ENCODE data around the gene SMIM10L2A. TPM values are rescaled to one million over a fixed set of nuclear protein-coding genes. Genes with fewer than 3 reads are reported as not detected.

SMIM10L2A gene
- under 1 TPM; 0.38 to 0.82 TPM for total RNA-seq

- Mint-ChIP-seq H3K27me3 (peaks cover 12% of the 10 kb centered on the region), H3K36me3 (no peaks in the 10 kb centered on the region), H3K4me3 (peak within 1 kb of the TSS; percentile 70), H3K27ac (no peak within 1 kb of the TSS), H3K9me3 (ENCODE audit: low read depth) (no peaks in the 10 kb centered on the region), H3K4me1 (peaks cover 4% of the 10 kb centered on the region)
- peak; percentile 75 for ATAC-seq
- no peak for DNase-seq
- CTCF ChIA-PET: interaction anchor here (1.5 kb wide), 1 partner anchor 20 kb away, joined by 3 read pairs; no protein-coding TSS in a partner anchor
Measured at GRCh38 chrX:135421932-135422809, at the start of gene SMIM10L2A. SMIM10L2A (plus strand) TSS chrX:135421944; CDS start chrX:135422132, 188 bp downstream.

GRCh38 chrX:135373357-135373756, 48.4 kb upstream of the SMIM10L2A start:
- no peak overlapping the region for H3K4me3 Mint-ChIP-seq
- CTCF ChIA-PET: no interaction called here
- H3K36me3 Mint-ChIP-seq: no peaks in the 10 kb centered on the region
- no peaks in the 10 kb centered on the region for H3K27me3 Mint-ChIP-seq
- H3K4me1 Mint-ChIP-seq: no peaks in the 10 kb centered on the region
- ATAC-seq (no peak), DNase-seq (no peak)
- H3K9me3 Mint-ChIP-seq (ENCODE audit: low read depth): peaks cover 7% of the 10 kb centered on the region
- H3K27ac Mint-ChIP-seq: no peak overlapping the region

DNA sequence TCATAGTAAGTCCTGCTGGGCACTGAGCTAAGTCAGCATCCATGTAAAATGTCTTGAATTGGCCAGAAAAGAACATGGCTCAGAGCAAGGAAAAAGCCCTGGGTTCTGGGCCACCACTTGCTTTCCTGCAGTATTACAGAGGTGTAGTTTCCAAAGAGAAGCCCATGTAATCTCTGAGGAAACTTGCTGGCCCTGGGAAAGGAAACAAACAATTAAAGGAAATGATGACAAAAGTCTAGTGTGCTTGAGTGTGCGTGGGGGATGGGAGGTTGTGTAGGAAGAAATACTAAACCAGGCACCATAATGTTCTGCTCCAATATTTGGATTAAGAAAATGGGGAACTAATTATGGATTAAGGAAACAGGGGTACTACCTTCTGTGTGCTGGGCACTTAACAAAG, 39.5 kb upstream of the SMIM10L2A start:
- Mint-ChIP-seq H3K9me3 (ENCODE audit: low read depth) (no peaks in the 10 kb centered on the region), H3K4me3 (no peak overlapping the region), H3K36me3 (peaks cover 6% of the 10 kb centered on the region), H3K27ac (no peak overlapping the region), H3K4me1 (peaks cover 36% of the 10 kb centered on the region), H3K27me3 (no peaks in the 10 kb centered on the region)
- ATAC-seq (no peak), DNase-seq (no peak)
- CTCF ChIA-PET: no interaction called here

DNA sequence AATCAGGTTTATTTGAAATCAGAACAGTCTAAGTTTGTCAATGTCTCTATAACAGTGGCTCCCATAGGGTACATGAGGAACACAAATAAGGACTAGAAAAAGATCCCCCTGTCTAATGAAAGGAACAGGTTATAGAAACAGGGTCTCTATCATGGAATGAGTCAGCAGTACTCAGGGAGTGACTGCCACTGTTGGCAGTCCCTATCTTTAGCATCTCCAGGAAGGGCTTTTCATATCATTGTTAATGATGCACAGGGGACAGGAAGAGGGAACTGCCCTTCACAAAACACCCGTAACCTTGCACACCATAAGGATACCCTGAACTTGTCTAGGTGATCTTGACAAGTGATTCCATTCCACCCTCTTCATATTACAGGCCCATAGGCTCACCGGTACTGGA, 38.5 kb upstream of the SMIM10L2A start:
- H3K4me1 Mint-ChIP-seq: peaks cover 36% of the 10 kb centered on the region
- peaks cover 6% of the 10 kb centered on the region for H3K36me3 Mint-ChIP-seq
- no peak overlapping the region for H3K4me3 Mint-ChIP-seq
- H3K27me3 Mint-ChIP-seq: no peaks in the 10 kb centered on the region
- DNase-seq (no peak), ATAC-seq (peak; percentile 37)
- no peaks in the 10 kb centered on the region for H3K9me3 Mint-ChIP-seq (ENCODE audit: low read depth)
- H3K27ac Mint-ChIP-seq: peak overlapping the region; percentile 90
- CTCF ChIA-PET: no interaction called here

DNA sequence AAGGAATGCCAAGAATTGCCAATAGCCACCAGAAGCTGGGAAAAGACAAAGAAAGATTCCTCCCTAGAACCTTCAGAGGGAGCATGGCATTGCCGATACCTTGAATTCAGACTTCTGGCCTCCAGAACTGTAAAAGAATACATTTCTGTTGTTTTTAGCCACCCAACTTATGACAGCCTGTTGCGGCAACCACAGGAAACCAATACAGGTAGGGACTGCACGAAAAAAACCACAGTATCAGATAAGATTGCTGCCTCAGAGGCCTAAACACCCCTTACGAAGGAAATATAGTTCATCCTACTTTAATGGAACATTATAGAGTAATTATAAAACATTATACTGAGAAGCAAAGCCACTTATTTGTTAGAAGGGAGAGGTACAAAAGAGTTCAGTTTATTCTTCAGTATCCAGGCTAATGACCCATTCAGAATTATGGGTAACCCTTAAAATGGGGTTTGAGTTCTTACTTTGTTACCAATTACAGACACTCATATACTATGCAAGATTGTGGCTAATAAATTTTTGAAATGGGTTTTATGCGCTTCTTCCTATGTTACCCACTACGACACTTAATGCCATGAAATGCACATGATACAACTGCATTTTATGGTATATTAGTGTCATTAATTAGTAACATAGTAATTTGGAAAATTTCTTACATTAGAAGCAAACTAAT, 37.4 kb upstream of the SMIM10L2A start:
- peak; percentile 79 for DNase-seq
- peaks cover 7% of the 10 kb centered on the region for H3K36me3 Mint-ChIP-seq
- peak overlapping the region; percentile 90 for H3K27ac Mint-ChIP-seq
- no peaks in the 10 kb centered on the region for H3K27me3 Mint-ChIP-seq
- ATAC-seq: peak; percentile 91
- H3K4me1 Mint-ChIP-seq: peaks cover 43% of the 10 kb centered on the region
- CTCF ChIA-PET: no interaction called here
- H3K9me3 Mint-ChIP-seq (ENCODE audit: low read depth): no peaks in the 10 kb centered on the region
- peak overlapping the region; percentile 26 for H3K4me3 Mint-ChIP-seq

- Mint-ChIP-seq H3K9me3 (ENCODE audit: low read depth) (no peaks in the 10 kb centered on the region), H3K4me1 (peaks cover 37% of the 10 kb centered on the region), H3K36me3 (peaks cover 4% of the 10 kb centered on the region), H3K27me3 (no peaks in the 10 kb centered on the region), H3K4me3 (no peak overlapping the region), H3K27ac (no peak overlapping the region)
- CTCF ChIA-PET: no interaction called here
- DNase-seq (no peak), ATAC-seq (no peak)
Measured at GRCh38 chrX:135388841-135389240, 32.9 kb upstream of the SMIM10L2A start.

GRCh38 chrX:135389243-135389642, 32.5 kb upstream of the SMIM10L2A start:
- Mint-ChIP-seq H3K36me3 (peaks cover 4% of the 10 kb centered on the region), H3K27ac (no peak overlapping the region), H3K4me1 (peaks cover 34% of the 10 kb centered on the region), H3K9me3 (ENCODE audit: low read depth) (no peaks in the 10 kb centered on the region), H3K27me3 (no peaks in the 10 kb centered on the region), H3K4me3 (no peak overlapping the region)
- CTCF ChIA-PET: no interaction called here
- DNase-seq (no peak), ATAC-seq (no peak)

DNA sequence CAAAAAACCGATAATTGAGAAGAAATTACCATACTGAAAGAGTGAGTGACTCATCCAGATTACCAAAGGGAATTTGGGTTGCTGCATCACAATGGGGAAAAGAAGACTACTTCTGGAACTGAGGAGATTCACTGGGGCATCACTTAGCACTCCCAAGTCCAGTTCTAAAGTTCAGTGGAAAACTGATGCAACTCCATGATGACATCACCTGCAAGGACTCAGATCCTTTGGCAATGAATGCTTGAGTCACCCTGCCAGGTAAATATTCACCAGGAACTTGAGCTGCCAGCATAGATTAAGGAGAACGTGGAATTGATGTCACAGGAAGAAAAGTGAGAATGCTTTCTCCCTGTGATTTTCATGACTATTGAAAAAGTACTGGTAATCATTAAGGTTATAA, 32.0 kb upstream of the SMIM10L2A start:
- no peaks in the 10 kb centered on the region for H3K9me3 Mint-ChIP-seq (ENCODE audit: low read depth)
- no peak overlapping the region for H3K27ac Mint-ChIP-seq
- no peak for DNase-seq
- ATAC-seq: no peak
- H3K4me1 Mint-ChIP-seq: peaks cover 31% of the 10 kb centered on the region
- no peaks in the 10 kb centered on the region for H3K27me3 Mint-ChIP-seq
- CTCF ChIA-PET: no interaction called here
- peaks cover 4% of the 10 kb centered on the region for H3K36me3 Mint-ChIP-seq
- no peak overlapping the region for H3K4me3 Mint-ChIP-seq

- CTCF ChIA-PET: interaction anchor here (1.4 to 1.7 kb wide), 2 partner anchors 12 to 17 kb away, joined by 3 read pairs; no protein-coding TSS in a partner anchor
- DNase-seq: no peak
- ATAC-seq: no peak
- Mint-ChIP-seq H3K4me1 (peaks cover 24% of the 10 kb centered on the region), H3K27ac (no peak overlapping the region), H3K27me3 (no peaks in the 10 kb centered on the region), H3K9me3 (ENCODE audit: low read depth) (no peaks in the 10 kb centered on the region), H3K4me3 (no peak overlapping the region), H3K36me3 (peaks cover 2% of the 10 kb centered on the region)
Measured at GRCh38 chrX:135391734-135392133, 30.0 kb upstream of the SMIM10L2A start.

- Mint-ChIP-seq H3K9me3 (ENCODE audit: low read depth) (no peaks in the 10 kb centered on the region), H3K27me3 (no peaks in the 10 kb centered on the region), H3K27ac (no peak overlapping the region), H3K36me3 (peaks cover 2% of the 10 kb centered on the region), H3K4me3 (no peak overlapping the region), H3K4me1 (peaks cover 24% of the 10 kb centered on the region)
- no peak for ATAC-seq
- CTCF ChIA-PET: no interaction called here
- DNase-seq: no peak
Measured at GRCh38 chrX:135393051-135393450, 28.7 kb upstream of the SMIM10L2A start.

DNA sequence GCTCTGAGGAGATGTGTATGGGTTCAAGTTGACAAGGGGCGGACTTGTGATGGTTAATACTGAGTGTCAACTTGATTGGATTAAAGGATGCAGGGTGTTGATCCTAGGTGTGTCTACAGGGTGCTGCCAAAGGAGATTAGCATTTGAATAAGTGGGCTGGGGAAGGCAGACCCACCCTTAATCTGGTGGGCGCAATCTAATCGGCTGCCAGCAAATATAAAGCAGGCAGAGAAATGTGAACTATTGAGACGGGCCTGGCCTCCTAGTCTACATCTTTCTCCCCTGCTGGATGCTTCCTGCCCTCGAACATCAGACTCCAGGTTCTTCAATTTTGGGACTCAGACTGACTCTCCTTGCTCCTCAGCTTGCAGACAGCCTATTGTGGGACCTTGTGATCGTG, 26.7 kb upstream of the SMIM10L2A start:
- no peaks in the 10 kb centered on the region for H3K36me3 Mint-ChIP-seq
- CTCF ChIA-PET: interaction anchor here (0.9 kb wide), 1 partner anchor 8 kb away, joined by 4 read pairs; no protein-coding TSS in a partner anchor
- no peak overlapping the region for H3K4me3 Mint-ChIP-seq
- ATAC-seq: no peak
- H3K4me1 Mint-ChIP-seq: peaks cover 10% of the 10 kb centered on the region
- no peaks in the 10 kb centered on the region for H3K9me3 Mint-ChIP-seq (ENCODE audit: low read depth)
- DNase-seq: no peak
- H3K27ac Mint-ChIP-seq: no peak overlapping the region
- H3K27me3 Mint-ChIP-seq: no peaks in the 10 kb centered on the region

DNA sequence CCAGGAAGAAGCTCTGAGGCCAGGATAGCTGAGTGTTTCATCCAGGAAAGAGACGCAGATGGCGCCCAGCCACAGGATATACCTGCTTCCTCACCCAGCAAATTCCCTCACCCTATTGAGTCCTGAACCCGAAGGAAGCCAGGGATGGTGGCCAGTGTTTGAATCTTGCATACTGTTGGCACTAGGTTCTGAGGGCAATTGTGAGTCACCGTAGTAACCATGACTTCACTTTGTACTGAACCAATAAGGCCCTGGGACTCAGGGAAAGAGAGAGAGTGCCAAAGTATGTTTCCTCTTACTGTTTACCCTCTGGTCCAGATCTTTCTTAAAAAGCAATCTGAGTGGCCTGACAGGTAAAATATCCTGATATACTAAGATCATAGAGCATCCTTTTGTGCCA, 25.6 kb upstream of the SMIM10L2A start:
- DNase-seq (no peak), ATAC-seq (no peak)
- no peaks in the 10 kb centered on the region for H3K9me3 Mint-ChIP-seq (ENCODE audit: low read depth)
- CTCF ChIA-PET: no interaction called here
- H3K4me1 Mint-ChIP-seq: peaks cover 4% of the 10 kb centered on the region
- no peaks in the 10 kb centered on the region for H3K27me3 Mint-ChIP-seq
- H3K27ac Mint-ChIP-seq: no peak overlapping the region
- H3K4me3 Mint-ChIP-seq: no peak overlapping the region
- no peaks in the 10 kb centered on the region for H3K36me3 Mint-ChIP-seq

GRCh38 chrX:135396566-135396965, 25.2 kb upstream of the SMIM10L2A start:
- H3K27me3 Mint-ChIP-seq: no peaks in the 10 kb centered on the region

GRCh38 chrX:135397652-135398051, 24.1 kb upstream of the SMIM10L2A start:
- no peaks in the 10 kb centered on the region for H3K27me3 Mint-ChIP-seq
- no peaks in the 10 kb centered on the region for H3K36me3 Mint-ChIP-seq
- H3K4me1 Mint-ChIP-seq: peaks cover 8% of the 10 kb centered on the region
- DNase-seq: no peak
- H3K9me3 Mint-ChIP-seq (ENCODE audit: low read depth): no peaks in the 10 kb centered on the region
- H3K27ac Mint-ChIP-seq: no peak overlapping the region
- CTCF ChIA-PET: no interaction called here
- no peak overlapping the region for H3K4me3 Mint-ChIP-seq
- no peak for ATAC-seq

More at GRCh38 chrX:135396566-135396965, 25.2 kb upstream of the SMIM10L2A start:
- no peak for DNase-seq
- Mint-ChIP-seq H3K36me3 (no peaks in the 10 kb centered on the region), H3K4me1 (peaks cover 4% of the 10 kb centered on the region), H3K4me3 (no peak overlapping the region), H3K9me3 (ENCODE audit: low read depth) (no peaks in the 10 kb centered on the region), H3K27ac (no peak overlapping the region)
- no peak for ATAC-seq
- CTCF ChIA-PET: no interaction called here

Data from activated CD8-positive, alpha-beta memory T cell treated with anti-CD3 and anti-CD28 coated beads, Interleukin-2, amount 10 ng/mL, durations not matched to agents 7 days and 5 days (primary cell).